Measurements from ENCODE around the gene FBLN1.

Gene FBLN1

DNA sequence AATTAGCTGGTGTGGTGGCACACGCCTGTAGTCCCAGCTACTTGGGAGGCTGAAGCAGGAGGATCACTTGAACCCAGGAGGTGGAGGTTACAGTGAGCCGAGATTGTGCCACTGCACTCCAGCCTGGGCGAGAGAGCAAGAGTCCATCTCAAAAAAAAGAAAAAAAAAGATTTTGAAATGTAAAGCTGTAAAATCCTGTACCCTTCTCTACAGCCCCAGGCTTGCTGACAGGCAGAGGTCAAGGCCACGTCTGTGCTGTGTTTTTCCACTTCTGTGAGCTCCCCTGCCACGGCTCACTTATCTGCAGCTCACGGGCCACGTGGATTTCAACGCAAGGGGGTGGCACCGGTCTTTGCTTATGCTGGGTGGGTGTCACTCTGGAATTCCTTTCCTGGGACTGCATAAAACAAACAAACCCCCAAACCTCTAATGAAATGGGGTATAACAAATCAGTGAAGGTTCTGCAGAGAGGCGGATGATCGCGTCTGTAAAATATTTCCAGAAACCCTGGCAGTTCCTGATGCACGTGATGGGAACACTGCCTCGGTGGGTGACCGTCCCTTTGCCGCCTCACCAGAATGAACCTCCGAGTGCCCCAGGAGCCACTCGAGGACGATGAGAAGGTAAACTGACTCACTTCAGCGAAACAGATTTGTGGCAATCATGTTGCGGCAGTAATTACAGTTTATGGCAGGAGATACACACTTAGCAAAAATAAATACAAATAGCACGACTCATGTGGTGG lies 125.0 kb downstream of the FBLN1 start:
- no peaks in the 10 kb centered on the region for H4K20me1 ChIP-seq (ENCODE audit: insufficient read depth, low read length, poor library complexity, severe bottlenecking)
- H3K36me3 ChIP-seq (ENCODE audit: insufficient read depth, low read length) = no peaks in the 10 kb centered on the region
- no peak for TF ChIP-seq EZH2phosphoT487 (IDR thresholded peaks at IDR 0.05; ENCODE audit: borderline replicate concordance)
- TF ChIP-seq, protein P1, sequence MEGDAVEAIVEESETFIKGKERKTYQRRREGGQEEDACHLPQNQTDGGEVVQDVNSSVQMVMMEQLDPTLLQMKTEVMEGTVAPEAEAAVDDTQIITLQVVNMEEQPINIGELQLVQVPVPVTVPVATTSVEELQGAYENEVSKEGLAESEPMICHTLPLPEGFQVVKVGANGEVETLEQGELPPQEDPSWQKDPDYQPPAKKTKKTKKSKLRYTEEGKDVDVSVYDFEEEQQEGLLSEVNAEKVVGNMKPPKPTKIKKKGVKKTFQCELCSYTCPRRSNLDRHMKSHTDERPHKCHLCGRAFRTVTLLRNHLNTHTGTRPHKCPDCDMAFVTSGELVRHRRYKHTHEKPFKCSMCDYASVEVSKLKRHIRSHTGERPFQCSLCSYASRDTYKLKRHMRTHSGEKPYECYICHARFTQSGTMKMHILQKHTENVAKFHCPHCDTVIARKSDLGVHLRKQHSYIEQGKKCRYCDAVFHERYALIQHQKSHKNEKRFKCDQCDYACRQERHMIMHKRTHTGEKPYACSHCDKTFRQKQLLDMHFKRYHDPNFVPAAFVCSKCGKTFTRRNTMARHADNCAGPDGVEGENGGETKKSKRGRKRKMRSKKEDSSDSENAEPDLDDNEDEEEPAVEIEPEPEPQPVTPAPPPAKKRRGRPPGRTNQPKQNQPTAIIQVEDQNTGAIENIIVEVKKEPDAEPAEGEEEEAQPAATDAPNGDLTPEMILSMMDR (conservative IDR thresholded peaks at IDR 0.05; ENCODE audit: low read length) = no peak
- H3K9me3 ChIP-seq (ENCODE audit: insufficient read depth, low read depth, low read length) = no peaks in the 10 kb centered on the region
- H3K9me2 ChIP-seq (replicated peaks; ENCODE audit: low read depth, low read length) = no peaks in the 10 kb centered on the region
- H3K4me3 ChIP-seq (ENCODE audit: low read length, poor library complexity, severe bottlenecking) = no peak overlapping the region
- no peaks in the 10 kb centered on the region for H3K27me3 ChIP-seq (ENCODE audit: insufficient read depth, low read length, poor library complexity, severe bottlenecking)
- H3K4me2 ChIP-seq (ENCODE audit: low read depth, low read length, poor library complexity, severe bottlenecking) = no peak overlapping the region
- H3K79me2 ChIP-seq (ENCODE audit: insufficient read depth, low read length) = no peaks in the 10 kb centered on the region
- peaks cover 19% of the 10 kb centered on the region for H3K4me1 ChIP-seq (ENCODE audit: insufficient read depth, low read length, poor library complexity, severe bottlenecking)
- no peaks in the 10 kb centered on the region for H3F3A ChIP-seq (ENCODE audit: low read depth)
- no peak overlapping the region for H2AFZ ChIP-seq (ENCODE audit: low read length)
- H3K9ac ChIP-seq (ENCODE audit: low read depth, low read length, poor library complexity, severe bottlenecking) = no peak overlapping the region

DNA sequence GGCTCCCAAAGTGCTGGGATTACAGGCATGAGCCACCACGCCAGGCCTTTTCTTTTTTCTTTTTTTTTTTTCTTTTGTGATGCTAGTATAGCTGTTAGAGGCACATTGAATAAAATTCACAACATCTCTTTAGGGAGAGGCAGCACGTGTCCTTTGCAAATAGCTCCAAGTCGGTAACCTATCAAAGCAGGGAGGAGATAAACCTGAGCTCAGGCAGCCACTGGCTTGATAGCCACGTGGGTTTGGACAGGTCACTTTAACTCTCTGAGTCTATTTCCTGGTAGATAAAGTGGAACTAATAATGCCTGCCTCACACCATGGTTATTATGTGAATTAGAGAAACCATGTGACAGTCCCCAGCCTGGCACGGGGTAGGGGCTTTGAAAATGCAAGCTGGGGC lies 125.8 kb downstream of the FBLN1 start:
- Histone ChIP-seq H2AFZ (ENCODE audit: low read length) (peak overlapping the region; percentile 65), H3K4me1 (ENCODE audit: insufficient read depth, low read length, poor library complexity, severe bottlenecking) (peaks cover 19% of the 10 kb centered on the region), H3F3A (ENCODE audit: low read depth) (no peaks in the 10 kb centered on the region), H3K36me3 (ENCODE audit: insufficient read depth, low read length) (no peaks in the 10 kb centered on the region), H3K4me3 (ENCODE audit: low read length, poor library complexity, severe bottlenecking) (no peak overlapping the region), H4K20me1 (ENCODE audit: insufficient read depth, low read length, poor library complexity, severe bottlenecking) (no peaks in the 10 kb centered on the region), H3K79me2 (ENCODE audit: insufficient read depth, low read length) (no peaks in the 10 kb centered on the region), H3K4me2 (ENCODE audit: low read depth, low read length, poor library complexity, severe bottlenecking) (peak overlapping the region; percentile 60), H3K9ac (ENCODE audit: low read depth, low read length, poor library complexity, severe bottlenecking) (peak overlapping the region; percentile 2), H3K9me3 (ENCODE audit: insufficient read depth, low read depth, low read length) (no peaks in the 10 kb centered on the region), H3K27me3 (ENCODE audit: insufficient read depth, low read length, poor library complexity, severe bottlenecking) (no peaks in the 10 kb centered on the region), H3K9me2 (replicated peaks; ENCODE audit: low read depth, low read length) (no peaks in the 10 kb centered on the region)
- no peak for TF ChIP-seq EZH2phosphoT487 (IDR thresholded peaks at IDR 0.05; ENCODE audit: borderline replicate concordance)
- TF ChIP-seq, protein P1 (conservative IDR thresholded peaks at IDR 0.05; ENCODE audit: low read length) = no peak

- H3K4me1 ChIP-seq (ENCODE audit: insufficient read depth, low read length, poor library complexity, severe bottlenecking) = peaks cover 19% of the 10 kb centered on the region
- peak overlapping the region; percentile 2 for H3K9ac ChIP-seq (ENCODE audit: low read depth, low read length, poor library complexity, severe bottlenecking)
- peak overlapping the region; percentile 46; the same call in 1 of the 2 replicates for H2AFZ ChIP-seq (ENCODE audit: low read length)
- H3K4me2 ChIP-seq (ENCODE audit: low read depth, low read length, poor library complexity, severe bottlenecking) = peak overlapping the region; percentile 60
- H3K4me3 ChIP-seq (ENCODE audit: low read length, poor library complexity, severe bottlenecking) = peak overlapping the region; percentile 36
- no peaks in the 10 kb centered on the region for H4K20me1 ChIP-seq (ENCODE audit: insufficient read depth, low read length, poor library complexity, severe bottlenecking)
- no peaks in the 10 kb centered on the region for H3K9me3 ChIP-seq (ENCODE audit: insufficient read depth, low read depth, low read length)
- no peaks in the 10 kb centered on the region for H3K36me3 ChIP-seq (ENCODE audit: insufficient read depth, low read length)
- H3F3A ChIP-seq (ENCODE audit: low read depth) = no peaks in the 10 kb centered on the region
- no peaks in the 10 kb centered on the region for H3K9me2 ChIP-seq (replicated peaks; ENCODE audit: low read depth, low read length)
- no peak for TF ChIP-seq EZH2phosphoT487 (IDR thresholded peaks at IDR 0.05; ENCODE audit: borderline replicate concordance)
- TF ChIP-seq, protein P1 (conservative IDR thresholded peaks at IDR 0.05; ENCODE audit: low read length) = no peak
- no peaks in the 10 kb centered on the region for H3K79me2 ChIP-seq (ENCODE audit: insufficient read depth, low read length)
- H3K27me3 ChIP-seq (ENCODE audit: insufficient read depth, low read length, poor library complexity, severe bottlenecking) = no peaks in the 10 kb centered on the region
Observed at GRCh38 chr22:45629469-45630089, 126.9 kb downstream of the FBLN1 start.
